Astrocyte (in vitro differentiated cells and primary cell): ENCODE results near the gene ARHGAP33. TPM values are rescaled to one million over a fixed set of nuclear protein-coding genes. Genes with fewer than 3 reads are reported as not detected.

ENCODE experiments used
- DNase-seq: peaks from one replicate; pipeline ENCODE4 v3.0.0-alpha.2; 2010; ENCODE audit warnings: low read depth
- FAIRE-seq: peaks from 2 replicates; lab custom pipeline; 2011; peaks lifted over from hg19 to GRCh38; lab: Jason Lieb, UNC
- H2AFZ ChIP-seq: 2 replicates; pipeline ENCODE4 v1.6.0; 2012; ENCODE audit warnings: low read depth, low read length, inconsistent platforms
- H3K27ac ChIP-seq: 2 replicates; pipeline ENCODE4 v1.5.1; 2011; ENCODE audit warnings: low read depth, low read length, inconsistent platforms
- H3K27me3 ChIP-seq: 2 replicates; pipeline ENCODE4 v1.6.0; 2011; ENCODE audit warnings: low read length, inconsistent platforms; ENCODE audit not compliant: insufficient read depth
- H3K36me3 ChIP-seq: 2 replicates; pipeline ENCODE4 v1.5.1; 2011; ENCODE audit warnings: low read length, inconsistent platforms; ENCODE audit not compliant: insufficient read depth
- H3K4me1 ChIP-seq: 2 replicates; pipeline ENCODE4 v1.5.1; 2011; ENCODE audit warnings: low read length, inconsistent platforms; ENCODE audit not compliant: insufficient read depth
- H3K4me2 ChIP-seq: 2 replicates; pipeline ENCODE4 v1.6.0; 2012; ENCODE audit warnings: low read length, inconsistent platforms
- H3K4me3 ChIP-seq: 2 replicates; pipeline ENCODE4 v1.5.1; 2011; ENCODE audit warnings: low read depth, mild to moderate bottlenecking, low read length, inconsistent platforms; ENCODE audit not compliant: insufficient read depth
- H3K79me2 ChIP-seq: 2 replicates; pipeline ENCODE4 v1.6.0; 2012; ENCODE audit warnings: mild to moderate bottlenecking, low read length, inconsistent platforms; ENCODE audit not compliant: insufficient read depth
- H3K9ac ChIP-seq: 2 replicates; pipeline ENCODE4 v1.6.0; 2012; ENCODE audit warnings: mild to moderate bottlenecking, low read length, inconsistent platforms
- H3K9me3 ChIP-seq: 2 replicates; pipeline ENCODE4 v1.5.1; 2012; ENCODE audit warnings: low read depth, mild to moderate bottlenecking, low read length, inconsistent platforms; ENCODE audit not compliant: insufficient read depth
- H4K20me1 ChIP-seq: 2 replicates; pipeline ENCODE4 v1.6.0; 2012; ENCODE audit warnings: low read length, inconsistent platforms; ENCODE audit not compliant: insufficient read depth
- H3K27ac Mint-ChIP-seq: one replicate; pipeline ENCODE4 v1.8.0; 2021; ENCODE audit warnings: mild to moderate bottlenecking, mixed read lengths; ENCODE audit not compliant: unreplicated experiment
- H3K27me3 Mint-ChIP-seq: one replicate; pipeline ENCODE4 v1.8.0; 2021; ENCODE audit warnings: low read depth, mixed read lengths; ENCODE audit not compliant: unreplicated experiment
- H3K36me3 Mint-ChIP-seq: one replicate; pipeline ENCODE4 v1.8.0; 2021; ENCODE audit warnings: low read depth, mixed read lengths; ENCODE audit not compliant: unreplicated experiment
- H3K4me1 Mint-ChIP-seq: one replicate; pipeline ENCODE4 v1.8.0; 2021; ENCODE audit warnings: low read depth, mixed read lengths; ENCODE audit not compliant: unreplicated experiment
- H3K4me3 Mint-ChIP-seq: one replicate; pipeline ENCODE4 v1.8.0; 2021; ENCODE audit warnings: mild to moderate bottlenecking, moderate library complexity, mixed read lengths; ENCODE audit not compliant: unreplicated experiment
- H3K9me3 Mint-ChIP-seq: one replicate; pipeline ENCODE4 v1.8.0; 2021; ENCODE audit warnings: mild to moderate bottlenecking, mixed read lengths; ENCODE audit not compliant: unreplicated experiment
- EZH2 ChIP-seq: IDR thresholded peaks from 2 replicates; pipeline ENCODE4 v1.6.1; 2012; ENCODE audit warnings: mild to moderate bottlenecking, low read length, inconsistent platforms; ENCODE audit not compliant: insufficient read depth
- total RNA-seq: library from RNA; stranded (reverse); gene quantifications from 2 replicates; pipeline ENCODE4 v1.2.1, GENCODE V29; 2021
- TF ChIP-seq, protein P1 (sequence below): IDR thresholded peaks from 2 replicates; pipeline ENCODE4 v1.5.1; 2011; ENCODE audit warnings: low read depth, mild to moderate bottlenecking, inconsistent platforms, low read length, moderate library complexity; ENCODE audit not compliant: insufficient read depth

Gene ARHGAP33
- total RNA-seq, 1 donor from 2014 or later = 5.5 TPM

DNA sequence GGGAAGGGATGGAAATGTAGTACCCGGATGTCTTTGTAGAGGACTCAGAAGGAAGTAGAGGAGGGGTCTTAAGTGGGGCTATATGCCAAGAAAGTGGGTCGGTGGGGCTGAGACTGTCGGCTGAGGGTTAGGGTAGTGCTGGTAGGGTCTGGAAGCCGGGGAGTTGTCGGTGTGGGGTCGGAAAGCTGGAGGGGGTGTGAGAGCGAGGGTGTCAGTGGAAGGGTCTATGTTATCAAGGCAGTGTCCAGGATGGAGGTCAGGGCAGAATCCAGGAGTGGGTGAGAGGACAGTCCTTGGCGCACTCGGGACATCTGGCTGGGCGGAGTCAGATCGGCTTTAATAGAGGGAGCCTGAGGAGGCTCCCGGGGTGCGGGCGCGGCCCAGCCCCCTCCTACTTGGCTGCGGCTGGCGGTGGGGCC lies 20.2 kb upstream of the ARHGAP33 start:
- TF ChIP-seq EZH2 = no peak
- TF ChIP-seq, protein P1, sequence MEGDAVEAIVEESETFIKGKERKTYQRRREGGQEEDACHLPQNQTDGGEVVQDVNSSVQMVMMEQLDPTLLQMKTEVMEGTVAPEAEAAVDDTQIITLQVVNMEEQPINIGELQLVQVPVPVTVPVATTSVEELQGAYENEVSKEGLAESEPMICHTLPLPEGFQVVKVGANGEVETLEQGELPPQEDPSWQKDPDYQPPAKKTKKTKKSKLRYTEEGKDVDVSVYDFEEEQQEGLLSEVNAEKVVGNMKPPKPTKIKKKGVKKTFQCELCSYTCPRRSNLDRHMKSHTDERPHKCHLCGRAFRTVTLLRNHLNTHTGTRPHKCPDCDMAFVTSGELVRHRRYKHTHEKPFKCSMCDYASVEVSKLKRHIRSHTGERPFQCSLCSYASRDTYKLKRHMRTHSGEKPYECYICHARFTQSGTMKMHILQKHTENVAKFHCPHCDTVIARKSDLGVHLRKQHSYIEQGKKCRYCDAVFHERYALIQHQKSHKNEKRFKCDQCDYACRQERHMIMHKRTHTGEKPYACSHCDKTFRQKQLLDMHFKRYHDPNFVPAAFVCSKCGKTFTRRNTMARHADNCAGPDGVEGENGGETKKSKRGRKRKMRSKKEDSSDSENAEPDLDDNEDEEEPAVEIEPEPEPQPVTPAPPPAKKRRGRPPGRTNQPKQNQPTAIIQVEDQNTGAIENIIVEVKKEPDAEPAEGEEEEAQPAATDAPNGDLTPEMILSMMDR = no peak
- peaks cover 20% of the 10 kb centered on the region for H4K20me1 ChIP-seq
- Mint-ChIP-seq H3K27me3 (peaks cover 2% of the 10 kb centered on the region), H3K4me1 (peaks cover 17% of the 10 kb centered on the region), H3K4me3 (no peak overlapping the region), H3K9me3 (no peaks in the 10 kb centered on the region), H3K27ac (no peak overlapping the region), H3K36me3 (peaks cover 20% of the 10 kb centered on the region)
- peaks cover 35% of the 10 kb centered on the region for H3K4me1 ChIP-seq
- FAIRE-seq (no peak), DNase-seq (no peak)
- H3K79me2 ChIP-seq = peaks cover 41% of the 10 kb centered on the region
- peak overlapping the region; percentile 5 for H3K4me3 ChIP-seq
- peaks cover 5% of the 10 kb centered on the region for H3K36me3 ChIP-seq
- no peaks in the 10 kb centered on the region for H3K27me3 ChIP-seq
- peak overlapping the region; percentile 99 for H3K9ac ChIP-seq
- peak overlapping the region; percentile 99 for H3K27ac ChIP-seq
- H3K9me3 ChIP-seq = no peaks in the 10 kb centered on the region
- H2AFZ ChIP-seq = no peak overlapping the region
- peak overlapping the region; percentile 96 for H3K4me2 ChIP-seq

DNA sequence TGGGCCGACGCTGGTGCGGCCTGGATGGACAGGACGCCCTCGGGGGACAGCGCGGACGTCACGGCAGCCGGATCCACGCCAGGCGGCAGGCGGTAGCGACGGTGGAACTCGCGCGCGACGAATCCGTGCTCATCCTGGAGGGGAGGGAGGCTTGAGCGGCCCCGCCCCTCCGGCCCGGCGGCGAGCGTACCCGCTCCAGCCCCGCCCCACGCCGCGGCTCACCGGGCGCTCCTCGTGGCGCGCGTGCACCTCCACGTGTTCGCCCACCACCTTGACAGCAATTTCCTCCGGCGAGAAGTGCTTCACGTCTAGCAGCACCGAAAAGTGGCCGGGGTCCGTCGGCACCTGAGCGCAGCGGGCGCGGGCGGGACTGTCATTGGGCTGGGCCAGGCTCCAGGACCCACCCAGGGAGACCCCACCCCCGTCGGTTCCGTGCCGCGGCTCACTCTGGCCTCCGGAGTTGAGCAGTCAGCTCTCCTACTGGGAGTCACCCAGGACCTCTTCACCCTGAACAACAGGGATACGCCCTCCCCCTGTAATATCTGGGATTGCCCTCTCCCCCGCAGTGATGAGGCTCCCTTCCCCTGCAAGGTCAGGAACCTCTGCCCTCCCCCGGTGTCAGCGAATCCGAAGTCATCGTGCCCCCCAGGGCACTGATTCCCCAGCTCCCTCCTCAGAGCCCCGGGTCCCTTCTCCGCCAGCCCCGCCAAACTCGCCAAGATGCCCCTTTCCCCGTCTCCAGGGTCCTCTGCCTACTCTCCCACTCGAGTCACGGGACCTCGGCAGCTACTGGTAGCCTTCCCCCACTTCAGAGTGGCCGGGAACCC lies 19.6 kb upstream of the ARHGAP33 start:
- Histone ChIP-seq H3K27me3 (no peaks in the 10 kb centered on the region), H3K27ac (peak overlapping the region; percentile 99), H3K4me3 (peak overlapping the region; percentile 100), H4K20me1 (peaks cover 16% of the 10 kb centered on the region), H3K4me2 (peak overlapping the region; percentile 96), H2AFZ (no peak overlapping the region), H3K9ac (peak overlapping the region; percentile 99), H3K79me2 (peaks cover 40% of the 10 kb centered on the region), H3K9me3 (no peaks in the 10 kb centered on the region), H3K36me3 (peaks cover 5% of the 10 kb centered on the region), H3K4me1 (peaks cover 35% of the 10 kb centered on the region)
- no peak for DNase-seq
- H3K9me3 Mint-ChIP-seq = no peaks in the 10 kb centered on the region
- H3K36me3 Mint-ChIP-seq = peaks cover 20% of the 10 kb centered on the region
- H3K4me3 Mint-ChIP-seq = peak overlapping the region; percentile 74
- TF ChIP-seq EZH2 = no peak
- TF ChIP-seq, protein P1 = no peak
- H3K27me3 Mint-ChIP-seq = peaks cover 2% of the 10 kb centered on the region
- H3K27ac Mint-ChIP-seq = peak overlapping the region; percentile 88
- FAIRE-seq = no peak
- H3K4me1 Mint-ChIP-seq = peaks cover 16% of the 10 kb centered on the region
